Heart right ventricle (tissue), 16 donors: Measurements from ENCODE around the gene MBNL3. TPM values are rescaled to one million over a fixed set of nuclear protein-coding genes. Genes with fewer than 3 reads are reported as not detected.
"Not testable (repeated sequence)": the region's sequence is repeated elsewhere in the genome, so short reads cannot be mapped to it uniquely, and the experiment has no call there.

Experiments used
- ATAC-seq, 8 donors: fragments of 200-7000 bp; cut with Tn5 transposase; one replicate each; pipeline ENCODE4 v1.9.1; 2020; ENCODE audit warnings: mild to moderate bottlenecking in 8 of 8, moderate library complexity in 8 of 8, moderate number of reproducible peaks in 1 of 8
- DNase-seq, 2 donors: peaks; one replicate each; pipeline ENCODE4 v3.0.0-alpha.2; 2020
- H3K27ac ChIP-seq, 10 donors: fragments of 200-600 bp; sonication (generic) in 2 of 10; one replicate each; pipeline versions ENCODE4 v1.5.0 to v1.8.0; 2020 to 2022; ENCODE audit warnings: mild to moderate bottlenecking in 3 of 10
- H3K27me3 ChIP-seq, 7 donors: fragments of 200-600 bp; one replicate each; pipeline ENCODE4 v1.8.0; 2021 to 2022; ENCODE audit warnings: mild to moderate bottlenecking in 2 of 7
- H3K36me3 ChIP-seq, 9 donors: fragments of 200-600 bp; sonication (generic) in 1 of 9; one replicate each; pipeline versions ENCODE4 v1.5.0 to v1.8.0; 2020 to 2022; ENCODE audit warnings: mild to moderate bottlenecking in 2 of 9
- H3K4me1 ChIP-seq, 9 donors: fragments of 200-600 bp; sonication (generic) in 1 of 9; one replicate each; pipeline versions ENCODE4 v1.5.0 to v1.8.0; 2020 to 2022; ENCODE audit warnings: mild to moderate bottlenecking in 4 of 9
- H3K4me3 ChIP-seq, 10 donors: fragments of 200-600 bp; sonication (generic) in 2 of 10; one replicate each; pipeline versions ENCODE4 v1.5.0 to v1.8.0; 2020 to 2022; ENCODE audit warnings: mild to moderate bottlenecking in 7 of 10, moderate library complexity in 2 of 10
- H3K9me3 ChIP-seq, 11 donors: fragments of 200-600 bp in 10 of 11; sonication (generic) in 2 of 11; one replicate each; pipeline versions ENCODE4 v1.5.0 to v1.8.0; 2013 to 2022; ENCODE audit warnings: mild to moderate bottlenecking in 2 of 11, control low read depth in 1 of 11, moderate library complexity in 1 of 11
- CTCF ChIP-seq, 9 donors: fragments of 200-600 bp; sonication (generic) in 2 of 9; IDR thresholded peaks; one replicate each; pipeline versions ENCODE4 v1.5.0 to v1.8.0; 2021 to 2022; ENCODE audit warnings: antibody characterized with exemption in 9 of 9, mild to moderate bottlenecking in 5 of 9, moderate library complexity in 1 of 9
- WGBS, 2 donors: extraction: QIAGEN DNeasy Blood & Tissue Kit; methylation state at CpG; one replicate each; pipeline ENCODE4 v1.1.7; 2013; ENCODE audit warnings: inconsistent platforms in 1 of 2; 5-methylcytosine and 5-hydroxymethylcytosine counted together
- intact Hi-C, 10 donors: fragments of 100-400 bp; cut with DNase I; formaldehyde crosslinking; loops; one replicate each; pipeline versions ENCODE4 v1.11.1 to v1.14.2; 2022
- polyA plus RNA-seq, 2 donors: library from polyadenylated mRNA; stranded (reverse); fragments of 200-250 nt; gene quantifications; one replicate each; pipeline ENCODE4 v1.2.3, GENCODE V29; 2013
- total RNA-seq, 10 donors: library from RNA; stranded (reverse); fragmentation: NEBNext Ultra II Directional in 3 of 10; extraction: Animal tissue kit (Norgen Biotek cat#: 25700) in 3 of 10; gene quantifications; one replicate each; pipeline versions ENCODE4 v1.2.1 to v1.2.4, GENCODE V29; 2021 to 2023
- donor health status: Arrhythmogenic right ventricular cardiomyopathy.
- donor health status: ischemic (EF 13 %, LVEDD 7.1; RV severe dilation, severe dysfunction).
- donor health status: healthy with polysubstance abuse.
- donor health status: DM: no; HTN: yes; CAD: no.
- donor health status: DM: no; HTN: no; CAD: no.
- donor health status: ischemic (EF 25% LVEDD 6.9; RV normal size, moderate dysfunction).
- donor health status: ischemic (EF 25% LVEDD 5.7; RV mildly dilated, moderate dysfunction).
- donor health status: healthy.
- donor health status: DM: yes; HTN: yes; CAD: no.
- donor health status: Ischemic cardiomyopathy.
- donor health status: ischemic (EF 35%, LVEDD 5.7; RV mildly dilated, moderate dysfunction).
- donor health status: nonischemic (EF 11% LVEDD 7.7; RV severe dilation, severe dysfunction).
- donor health status: DM: yes; HTN: yes; CAD: no.
- donor health status: PGD.
- donor health status: ischemic (EF 29% LVEDD 5.4; RV normal size, mild dysfunction).
- donor health status: nonischemic (EF 23%, LVEDD 6.1; RV moderate dilation, normal function).

The MBNL3 gene
- total and polyA plus RNA-seq, 12 donors = 0.51 to 41.9 (median 5.6) TPM

DNA sequence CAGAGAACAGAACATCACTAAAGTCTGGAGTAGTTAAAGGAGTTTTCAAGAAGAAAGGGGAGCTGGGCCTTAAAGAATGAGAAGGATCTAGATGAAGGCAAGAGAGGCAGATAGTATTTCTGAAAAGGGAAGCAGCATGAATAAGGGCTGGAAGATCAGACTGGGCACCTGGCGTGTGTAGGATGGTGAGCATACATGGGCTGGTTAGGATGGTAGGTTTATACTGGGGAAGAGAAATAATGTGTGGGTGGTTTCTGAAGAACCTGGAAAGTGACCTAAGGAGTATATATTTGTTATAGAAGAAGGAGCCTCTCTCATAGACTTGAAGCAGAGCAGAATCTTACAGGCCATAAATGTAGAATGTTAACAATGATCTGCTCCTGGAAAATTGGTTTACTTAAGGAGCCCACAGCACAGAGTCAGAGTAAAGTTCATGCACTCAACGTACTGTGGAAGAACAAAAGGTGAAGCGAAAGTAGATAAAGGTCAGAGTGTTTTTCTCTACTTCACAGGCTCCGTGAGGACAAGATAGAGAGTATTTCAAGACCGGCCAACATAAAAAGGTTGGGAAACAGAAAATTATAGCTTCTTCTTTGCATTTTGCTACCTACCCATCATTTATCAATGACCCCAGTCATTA is 35.8 kb downstream of the MBNL3 start:
- ATAC-seq (no peak), DNase-seq (no peak)
- Histone ChIP-seq H3K27ac (no peak overlapping the region), H3K36me3 (no peaks in the 10 kb centered on the region), H3K4me1 (no peaks in the 10 kb centered on the region), H3K27me3 (peaks cover 0 to 22% (median 0%) of the 10 kb centered on the region in 7 donors), H3K4me3 (no peak overlapping the region), H3K9me3 (peaks cover 0 to 22% (median 0%) of the 10 kb centered on the region in 11 donors)
- TF ChIP-seq CTCF (IDR thresholded peaks at IDR 0.05) = no peak
- 92 to 93% methylated on average over 5 of the region's 5 CpGs for WGBS, 2 donors
- intact Hi-C loops = loop anchor here in 1 of 10 donors (10.0 kb wide), 1 partner anchor 158 kb away; no protein-coding TSS in a partner anchor

DNA sequence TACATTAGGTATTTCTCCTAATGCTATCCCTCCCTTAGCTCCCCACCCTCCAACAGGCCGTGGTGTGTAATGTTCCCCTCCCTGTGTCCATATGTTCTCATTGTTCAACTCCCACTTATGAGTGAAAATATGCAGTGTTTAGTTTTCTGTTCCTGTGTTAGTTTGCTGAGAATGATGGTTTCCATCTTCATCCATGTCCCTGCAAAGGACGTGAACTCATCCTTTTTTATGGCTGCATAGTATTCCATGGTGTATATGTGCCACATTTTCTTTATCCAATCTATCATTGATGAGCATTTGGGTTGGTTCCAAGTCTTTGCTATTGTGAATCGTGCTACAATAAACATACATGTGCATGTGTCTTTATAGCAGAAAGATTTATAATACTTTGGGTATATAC is 42.9 kb downstream of the MBNL3 start:
- H3K4me1 ChIP-seq, DNase-seq, H3K36me3 ChIP-seq, H3K4me3 ChIP-seq, H3K27ac ChIP-seq, ATAC-seq, H3K27me3 ChIP-seq, intact Hi-C loops: not testable (repeated sequence)
- H3K9me3 ChIP-seq = peaks cover 0 to 36% (median 0%) of the 10 kb centered on the region in 11 donors
- 93 to 97% methylated on average over 2 to 3 of the region's 3 CpGs for WGBS, 2 donors

- Histone ChIP-seq H3K9me3 (peaks cover 0 to 32% (median 0%) of the 10 kb centered on the region in 11 donors), H3K36me3 (no peaks in the 10 kb centered on the region), H3K4me1 (peaks cover 0 to 8% (median 0%) of the 10 kb centered on the region in 9 donors), H3K4me3 (no peak overlapping the region), H3K27ac (no peak overlapping the region), H3K27me3 (peaks cover 0 to 14% (median 0%) of the 10 kb centered on the region in 7 donors)
- intact Hi-C loops = no loop called here
- ATAC-seq (no peak), DNase-seq (no peak)
- 79 to 89% methylated on average over 2 of the region's 2 CpGs for WGBS, 2 donors
- TF ChIP-seq CTCF (IDR thresholded peaks at IDR 0.05) = no peak
Measured at GRCh38 chrX:132444936-132445335, 43.9 kb downstream of the MBNL3 start.

GRCh38 chrX:132443196-132444135 is 45.4 kb downstream of the MBNL3 start:
- H3K9me3 ChIP-seq = peaks cover 0 to 17% (median 0%) of the 10 kb centered on the region in 11 donors
- 77 to 82% methylated on average over 4 of the region's 5 CpGs for WGBS, 2 donors
- intact Hi-C loops = no loop called here
- no peak overlapping the region for H3K27ac ChIP-seq
- no peaks in the 10 kb centered on the region for H3K36me3 ChIP-seq
- peaks cover 0 to 19% (median 0%) of the 10 kb centered on the region in 7 donors for H3K27me3 ChIP-seq
- H3K4me1 ChIP-seq = peaks cover 0 to 8% (median 0%) of the 10 kb centered on the region in 9 donors
- H3K4me3 ChIP-seq = no peak overlapping the region
- DNase-seq = no peak
- peak in 1 of 8 donors; percentile 37 for ATAC-seq
- no peak for TF ChIP-seq CTCF (IDR thresholded peaks at IDR 0.05)
